Neural progenitor cell (in vitro differentiated cells): Measurements from ENCODE around the gene MYLK2. TPM values are rescaled to one million over a fixed set of nuclear protein-coding genes. Genes with fewer than 3 reads are reported as not detected.

Experiments used
- DNase-seq: peaks from one replicate; pipeline ENCODE4 v3.0.0-alpha.2; 2016; ENCODE audit warnings: low spot score
- H2AFZ ChIP-seq: fragments of 200-600 bp; sonication (generic); replicated peaks from 2 replicates; pipeline ENCODE4 v1.6.1; 2016; ENCODE audit warnings: antibody characterized with exemption
- H3F3A ChIP-seq: fragments of 200-600 bp; sonication (generic); 2 replicates; pipeline ENCODE4 v1.6.1; 2016; ENCODE audit warnings: antibody characterized with exemption, low read depth
- H3K27ac ChIP-seq: fragments of 200-600 bp; sonication (generic); 2 replicates; pipeline ENCODE4 v1.5.1; 2016; ENCODE audit warnings: mild to moderate bottlenecking
- H3K27me3 ChIP-seq: fragments of 200-600 bp; sonication (generic); 2 replicates; pipeline ENCODE4 v1.6.1; 2016; ENCODE audit warnings: mild to moderate bottlenecking, moderate library complexity
- H3K36me3 ChIP-seq: fragments of 200-600 bp; sonication (generic); 2 replicates; pipeline ENCODE4 v1.5.1; 2016
- H3K4me1 ChIP-seq: fragments of 200-600 bp; sonication (generic); 2 replicates; pipeline ENCODE4 v1.6.1; 2016; ENCODE audit warnings: mixed run types
- H3K4me2 ChIP-seq: fragments of 200-600 bp; sonication (generic); 2 replicates; pipeline ENCODE4 v1.6.1; 2016
- H3K4me3 ChIP-seq: fragments of 200-600 bp; sonication (generic); 2 replicates; pipeline ENCODE4 v1.5.1; 2016
- H3K79me2 ChIP-seq: fragments of 200-600 bp; sonication (generic); 2 replicates; pipeline ENCODE4 v1.6.1; 2016; ENCODE audit warnings: low read depth
- H3K9ac ChIP-seq: fragments of 200-600 bp; sonication (generic); 2 replicates; pipeline ENCODE4 v1.6.1; 2016
- H3K9me3 ChIP-seq: fragments of 200-600 bp; sonication (generic); 2 replicates; pipeline ENCODE4 v1.5.1; 2016; ENCODE audit warnings: low read depth
- H4K20me1 ChIP-seq: fragments of 200-600 bp; sonication (generic); 2 replicates; pipeline ENCODE4 v1.6.1; 2016; ENCODE audit warnings: low read depth
- H3K27ac Mint-ChIP-seq: 3 replicates; pipeline ENCODE4 v1.8.0; 2021; ENCODE audit warnings: mixed read lengths
- H3K27me3 Mint-ChIP-seq: 2 replicates; pipeline ENCODE4 v1.8.0; 2022; ENCODE audit warnings: low read depth, mild to moderate bottlenecking, inconsistent platforms, moderate library complexity, mixed read lengths; ENCODE audit not compliant: insufficient read depth
- H3K36me3 Mint-ChIP-seq: 3 replicates; pipeline ENCODE4 v1.8.0; 2021; ENCODE audit warnings: mixed read lengths
- H3K4me1 Mint-ChIP-seq: 3 replicates; pipeline ENCODE4 v1.8.0; 2021; ENCODE audit warnings: mixed read lengths
- H3K4me3 Mint-ChIP-seq: 3 replicates; pipeline ENCODE4 v1.8.0; 2021; ENCODE audit warnings: mild to moderate bottlenecking, moderate library complexity, mixed read lengths
- H3K9me3 Mint-ChIP-seq: 3 replicates; pipeline ENCODE4 v1.8.0; 2020; ENCODE audit warnings: mixed read lengths
- EZH2 ChIP-seq: fragments of 200-600 bp; sonication (generic); IDR thresholded peaks from 2 replicates; pipeline ENCODE4 v1.6.1; 2017; ENCODE audit warnings: antibody characterized with exemption, mild to moderate bottlenecking, moderate library complexity
- EZH2phosphoT487 ChIP-seq: fragments of 200-600 bp; sonication (generic); IDR thresholded peaks from 2 replicates; pipeline ENCODE4 v1.6.1; 2017; ENCODE audit warnings: antibody characterized with exemption
- total RNA-seq: library from RNA; depleted of rRNA; stranded (reverse); fragments of >200 nt; gene quantifications from 2 replicates; pipeline ENCODE4 v1.2.3, GENCODE V29; 2015; ENCODE audit warnings: low replicate concordance
- TF ChIP-seq, protein P1 (sequence below): fragments of 200-600 bp; sonication (generic); IDR thresholded peaks from 2 replicates; pipeline ENCODE4 v1.5.1; 2017; ENCODE audit warnings: antibody characterized with exemption, mild to moderate bottlenecking

The MYLK2 gene
- total RNA-seq, 1 donor from 2014 or later: not detected

DNA sequence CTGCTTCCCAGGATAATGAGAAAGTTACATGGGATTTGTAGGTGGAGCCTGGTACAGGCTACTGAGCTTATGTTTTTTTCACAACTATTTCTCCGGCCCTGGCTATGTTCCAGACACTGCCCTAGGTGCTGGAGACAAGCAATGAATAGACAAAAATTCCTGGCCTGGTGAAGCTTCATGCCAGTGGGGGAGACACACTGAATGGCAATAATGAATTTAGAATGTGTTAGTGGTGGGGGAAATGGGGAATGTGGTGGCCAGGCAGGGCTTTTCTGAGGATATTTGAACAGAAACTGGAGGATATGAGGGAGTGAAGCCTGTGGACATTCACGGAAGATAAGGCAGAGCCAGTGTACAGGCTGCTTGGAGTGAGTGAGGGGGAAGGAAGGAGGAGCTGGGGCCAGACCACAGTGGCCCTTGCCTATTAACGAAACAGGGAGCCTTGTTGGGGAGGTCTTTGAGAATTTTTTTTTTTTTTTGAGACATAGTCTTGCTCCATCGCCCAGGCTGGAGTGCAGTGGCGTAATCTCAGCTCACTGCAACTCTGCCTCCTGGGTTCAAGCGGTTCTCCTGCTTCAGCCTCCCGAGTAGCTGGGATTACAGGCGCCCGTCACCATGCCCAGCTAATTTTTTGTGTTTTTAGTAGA, 19.6 kb downstream of the MYLK2 start:
- Histone ChIP-seq H3K9ac (no peak overlapping the region), H3K36me3 (no peaks in the 10 kb centered on the region), H3K4me2 (no peak overlapping the region), H3F3A (peaks cover 14% of the 10 kb centered on the region), H3K27ac (no peak overlapping the region), H3K27me3 (no peaks in the 10 kb centered on the region), H3K9me3 (no peaks in the 10 kb centered on the region), H2AFZ (no peak overlapping the region), H3K4me1 (peaks cover 42% of the 10 kb centered on the region), H3K79me2 (no peaks in the 10 kb centered on the region), H3K4me3 (no peak overlapping the region), H4K20me1 (no peaks in the 10 kb centered on the region)
- Mint-ChIP-seq H3K4me1 (peaks cover 34% of the 10 kb centered on the region), H3K36me3 (no peaks in the 10 kb centered on the region), H3K27ac (no peak overlapping the region), H3K4me3 (no peak overlapping the region), H3K9me3 (no peaks in the 10 kb centered on the region), H3K27me3 (peaks cover 4% of the 10 kb centered on the region)
- TF ChIP-seq EZH2phosphoT487 (no peak), EZH2 (no peak)
- TF ChIP-seq, protein P1, sequence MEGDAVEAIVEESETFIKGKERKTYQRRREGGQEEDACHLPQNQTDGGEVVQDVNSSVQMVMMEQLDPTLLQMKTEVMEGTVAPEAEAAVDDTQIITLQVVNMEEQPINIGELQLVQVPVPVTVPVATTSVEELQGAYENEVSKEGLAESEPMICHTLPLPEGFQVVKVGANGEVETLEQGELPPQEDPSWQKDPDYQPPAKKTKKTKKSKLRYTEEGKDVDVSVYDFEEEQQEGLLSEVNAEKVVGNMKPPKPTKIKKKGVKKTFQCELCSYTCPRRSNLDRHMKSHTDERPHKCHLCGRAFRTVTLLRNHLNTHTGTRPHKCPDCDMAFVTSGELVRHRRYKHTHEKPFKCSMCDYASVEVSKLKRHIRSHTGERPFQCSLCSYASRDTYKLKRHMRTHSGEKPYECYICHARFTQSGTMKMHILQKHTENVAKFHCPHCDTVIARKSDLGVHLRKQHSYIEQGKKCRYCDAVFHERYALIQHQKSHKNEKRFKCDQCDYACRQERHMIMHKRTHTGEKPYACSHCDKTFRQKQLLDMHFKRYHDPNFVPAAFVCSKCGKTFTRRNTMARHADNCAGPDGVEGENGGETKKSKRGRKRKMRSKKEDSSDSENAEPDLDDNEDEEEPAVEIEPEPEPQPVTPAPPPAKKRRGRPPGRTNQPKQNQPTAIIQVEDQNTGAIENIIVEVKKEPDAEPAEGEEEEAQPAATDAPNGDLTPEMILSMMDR: no peak
- DNase-seq: no peak

DNA sequence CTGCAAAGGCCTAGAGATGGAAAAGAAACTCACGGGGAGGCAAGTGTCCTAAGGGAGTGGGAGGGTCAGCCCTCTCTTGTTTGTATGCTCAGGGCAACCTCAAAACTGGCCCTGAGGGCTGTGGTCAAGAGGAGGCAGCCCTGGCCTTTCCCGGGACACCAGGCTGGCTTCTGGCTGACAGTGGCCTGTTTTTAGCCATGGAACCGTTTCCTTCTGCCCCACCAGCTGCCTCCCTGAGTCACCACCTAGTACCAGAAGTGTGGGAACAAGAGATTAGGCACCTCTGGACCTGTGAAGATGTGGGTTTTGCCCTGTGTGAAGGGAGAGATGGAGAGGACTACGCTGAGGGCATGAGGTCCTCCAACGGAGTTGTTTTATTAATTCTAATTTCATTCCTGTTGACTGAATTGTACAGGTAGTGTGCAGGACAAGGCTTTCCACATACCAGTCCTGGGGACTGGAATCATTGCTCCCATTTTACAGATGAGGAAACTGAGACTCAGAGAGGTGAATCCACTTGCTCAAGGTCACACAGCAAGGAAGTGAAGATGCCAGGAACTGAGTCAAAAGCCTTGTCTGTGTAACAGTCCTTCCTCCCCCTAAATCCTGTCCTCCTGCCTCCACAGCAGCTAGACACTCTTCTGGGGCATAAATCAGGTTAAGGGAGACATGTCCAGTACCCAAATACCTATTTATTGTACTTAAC, 20.8 kb downstream of the MYLK2 start:
- Histone ChIP-seq H3K9ac (no peak overlapping the region), H3K27ac (no peak overlapping the region), H3K4me2 (no peak overlapping the region), H3F3A (peaks cover 14% of the 10 kb centered on the region), H3K27me3 (no peaks in the 10 kb centered on the region), H3K79me2 (no peaks in the 10 kb centered on the region), H3K4me3 (no peak overlapping the region), H2AFZ (no peak overlapping the region), H3K4me1 (peaks cover 45% of the 10 kb centered on the region), H4K20me1 (no peaks in the 10 kb centered on the region), H3K36me3 (no peaks in the 10 kb centered on the region), H3K9me3 (no peaks in the 10 kb centered on the region)
- Mint-ChIP-seq H3K4me3 (no peak overlapping the region), H3K9me3 (no peaks in the 10 kb centered on the region), H3K27me3 (peaks cover 9% of the 10 kb centered on the region), H3K27ac (no peak overlapping the region), H3K36me3 (no peaks in the 10 kb centered on the region), H3K4me1 (peaks cover 37% of the 10 kb centered on the region)
- DNase-seq: no peak
- TF ChIP-seq EZH2: no peak
- no peak for TF ChIP-seq EZH2phosphoT487

DNA sequence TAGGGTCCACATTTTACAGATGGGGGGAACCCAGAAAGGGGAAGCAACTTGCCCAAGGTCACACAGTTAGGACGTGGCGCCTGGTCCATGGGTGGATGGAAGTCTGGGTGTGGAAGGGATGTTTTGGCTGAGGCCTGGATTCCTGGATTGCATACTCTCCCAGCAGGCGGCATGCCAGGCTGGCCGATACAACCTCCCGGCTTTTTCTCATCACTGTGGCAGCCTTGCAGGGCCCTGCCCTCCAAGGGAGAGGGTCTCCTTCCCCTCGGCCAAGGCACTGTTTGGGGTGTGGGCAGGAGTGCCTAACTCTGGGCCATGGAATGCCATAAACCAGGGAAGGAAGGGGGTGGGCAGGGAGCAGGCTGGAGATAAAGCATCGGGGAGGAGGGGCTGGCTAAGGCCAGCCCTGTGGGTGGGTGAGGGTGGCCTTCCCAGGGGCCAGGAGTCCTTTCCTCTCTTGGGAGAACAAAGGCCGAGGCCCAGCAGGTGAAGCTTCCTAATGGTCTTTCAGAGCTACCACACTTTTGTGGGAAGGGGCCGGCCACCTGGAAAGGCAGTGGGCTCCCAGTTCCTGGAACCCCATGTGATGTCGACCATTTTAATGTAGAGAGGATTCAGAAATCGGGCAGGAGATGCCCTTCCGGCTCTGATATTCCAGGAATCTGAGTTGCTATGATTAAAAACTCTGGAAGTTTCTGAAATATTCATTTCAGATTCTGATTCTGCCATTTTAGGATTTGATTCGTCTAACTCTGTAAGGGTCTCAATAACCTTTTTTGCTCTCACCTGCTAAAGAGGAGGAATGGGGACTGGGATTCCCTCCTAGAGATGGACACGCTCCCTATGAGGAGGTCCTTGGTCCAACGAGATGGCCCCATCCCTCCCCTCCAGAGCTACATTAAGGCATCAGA, 22.0 kb downstream of the MYLK2 start:
- Histone ChIP-seq H3K9ac (no peak overlapping the region), H3K27me3 (no peaks in the 10 kb centered on the region), H3K36me3 (no peaks in the 10 kb centered on the region), H3F3A (peaks cover 17% of the 10 kb centered on the region), H2AFZ (no peak overlapping the region), H3K9me3 (no peaks in the 10 kb centered on the region), H4K20me1 (no peaks in the 10 kb centered on the region), H3K4me1 (peaks cover 55% of the 10 kb centered on the region), H3K4me2 (no peak overlapping the region), H3K79me2 (no peaks in the 10 kb centered on the region), H3K4me3 (no peak overlapping the region), H3K27ac (no peak overlapping the region)
- H3K27me3 Mint-ChIP-seq: peaks cover 9% of the 10 kb centered on the region
- peaks cover 28% of the 10 kb centered on the region for H3K4me1 Mint-ChIP-seq
- DNase-seq: no peak
- no peaks in the 10 kb centered on the region for H3K9me3 Mint-ChIP-seq
- H3K4me3 Mint-ChIP-seq: no peak overlapping the region
- TF ChIP-seq EZH2 (no peak), EZH2phosphoT487 (no peak)
- TF ChIP-seq, protein P1: no peak
- no peak overlapping the region for H3K27ac Mint-ChIP-seq
- no peaks in the 10 kb centered on the region for H3K36me3 Mint-ChIP-seq
